NCI-H2029 (cell line): Measurements from ENCODE around the gene FAM53A.
A peak's percentile ranks its signal among the peaks of the same experiment; 100 is the strongest.
"Not testable (repeated sequence)": the region's sequence is repeated elsewhere in the genome, so short reads cannot be mapped to it uniquely, and the experiment has no call there.

ENCODE experiments used
- DNase-seq: peaks from one replicate; lab custom pipeline; 2025; lab: John Stamatoyannopoulos, UW

Gene FAM53A

GRCh38 chr4:1716065-1716945, 32.2 kb upstream of the FAM53A start:
- no peak for DNase-seq

GRCh38 chr4:1715002-1715758, 31.1 kb upstream of the FAM53A start:
- no peak for DNase-seq

GRCh38 chr4:1714303-1715001, 30.3 kb upstream of the FAM53A start:
- peak; percentile 31 for DNase-seq

- peak; percentile 60 for DNase-seq
Observed at GRCh38 chr4:1713003-1713851, 29.1 kb upstream of the FAM53A start.

- DNase-seq: peak; percentile 97
Observed at GRCh38 chr4:1712216-1713002, 28.3 kb upstream of the FAM53A start, which contains the start of gene SLBP. Gene SLBP, minus strand, starts transcription at chr4:1712319. Its CDS starts 131 bp downstream, at chr4:1712188.

- no peak for DNase-seq
Observed at GRCh38 chr4:1711571-1712215, 27.6 kb upstream of the FAM53A start.

- no peak for DNase-seq
Observed at GRCh38 chr4:1711055-1711570, 27.0 kb upstream of the FAM53A start.

- DNase-seq: no peak
Observed at GRCh38 chr4:1708581-1708980, 24.5 kb upstream of the FAM53A start.

- no peak for DNase-seq
Observed at GRCh38 chr4:1706358-1706757, 22.2 kb upstream of the FAM53A start.

- DNase-seq: no peak
Observed at GRCh38 chr4:1705732-1706131, 21.6 kb upstream of the FAM53A start.

GRCh38 chr4:1703867-1704266, 19.8 kb upstream of the FAM53A start:
- DNase-seq: no peak

GRCh38 chr4:1701671-1702070, 17.6 kb upstream of the FAM53A start:
- not testable (repeated sequence) for DNase-seq

- DNase-seq: no peak
Observed at GRCh38 chr4:1695913-1696312, 11.8 kb upstream of the FAM53A start.

GRCh38 chr4:1693131-1693896, 9.2 kb upstream of the FAM53A start:
- peak; percentile 90 for DNase-seq

- DNase-seq: no peak
Observed at GRCh38 chr4:1691737-1692373, 7.7 kb upstream of the FAM53A start.

GRCh38 chr4:1690698-1691097, 6.6 kb upstream of the FAM53A start:
- no peak for DNase-seq

GRCh38 chr4:1686440-1687036, 2.4 kb upstream of the FAM53A start:
- DNase-seq: no peak
